Measurements from ENCODE around the gene C1orf52.
"Not testable (repeated sequence)": the region's sequence is repeated elsewhere in the genome, so short reads cannot be mapped to it uniquely, and the experiment has no call there.

Gene C1orf52

DNA sequence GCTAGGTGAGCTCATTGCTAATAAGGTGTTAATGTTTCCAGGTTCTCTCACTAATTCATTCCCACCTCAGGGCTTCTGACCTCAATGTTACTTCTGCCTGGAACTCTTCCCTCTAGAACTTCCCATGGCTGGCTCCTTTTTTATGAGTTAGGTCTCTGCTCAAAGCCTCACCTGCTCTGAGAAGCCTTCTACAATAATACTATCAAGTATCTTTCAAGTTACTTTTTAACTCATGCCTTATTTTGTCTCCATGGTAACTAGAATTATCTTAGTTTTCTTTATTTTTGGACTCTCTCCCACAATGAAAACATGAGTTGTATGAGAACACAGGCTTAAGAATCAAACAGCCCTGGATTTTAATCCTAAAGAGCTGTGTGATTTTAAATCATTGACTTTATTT is 3.5 kb upstream of the C1orf52 start:
- no peak for DNase-seq (ENCODE audit: low read depth)
- TF ChIP-seq, protein P1, sequence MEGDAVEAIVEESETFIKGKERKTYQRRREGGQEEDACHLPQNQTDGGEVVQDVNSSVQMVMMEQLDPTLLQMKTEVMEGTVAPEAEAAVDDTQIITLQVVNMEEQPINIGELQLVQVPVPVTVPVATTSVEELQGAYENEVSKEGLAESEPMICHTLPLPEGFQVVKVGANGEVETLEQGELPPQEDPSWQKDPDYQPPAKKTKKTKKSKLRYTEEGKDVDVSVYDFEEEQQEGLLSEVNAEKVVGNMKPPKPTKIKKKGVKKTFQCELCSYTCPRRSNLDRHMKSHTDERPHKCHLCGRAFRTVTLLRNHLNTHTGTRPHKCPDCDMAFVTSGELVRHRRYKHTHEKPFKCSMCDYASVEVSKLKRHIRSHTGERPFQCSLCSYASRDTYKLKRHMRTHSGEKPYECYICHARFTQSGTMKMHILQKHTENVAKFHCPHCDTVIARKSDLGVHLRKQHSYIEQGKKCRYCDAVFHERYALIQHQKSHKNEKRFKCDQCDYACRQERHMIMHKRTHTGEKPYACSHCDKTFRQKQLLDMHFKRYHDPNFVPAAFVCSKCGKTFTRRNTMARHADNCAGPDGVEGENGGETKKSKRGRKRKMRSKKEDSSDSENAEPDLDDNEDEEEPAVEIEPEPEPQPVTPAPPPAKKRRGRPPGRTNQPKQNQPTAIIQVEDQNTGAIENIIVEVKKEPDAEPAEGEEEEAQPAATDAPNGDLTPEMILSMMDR (IDR thresholded peaks at IDR 0.05; ENCODE audit: low read depth, low read length, missing control alignments) = no peak
- no peak overlapping the region for H3K4me3 ChIP-seq (ENCODE audit: low read depth, low read length)
- in situ Hi-C loops (cut with HindIII; ENCODE audit: low sequenced_read_pairs) = no loop called here

DNA sequence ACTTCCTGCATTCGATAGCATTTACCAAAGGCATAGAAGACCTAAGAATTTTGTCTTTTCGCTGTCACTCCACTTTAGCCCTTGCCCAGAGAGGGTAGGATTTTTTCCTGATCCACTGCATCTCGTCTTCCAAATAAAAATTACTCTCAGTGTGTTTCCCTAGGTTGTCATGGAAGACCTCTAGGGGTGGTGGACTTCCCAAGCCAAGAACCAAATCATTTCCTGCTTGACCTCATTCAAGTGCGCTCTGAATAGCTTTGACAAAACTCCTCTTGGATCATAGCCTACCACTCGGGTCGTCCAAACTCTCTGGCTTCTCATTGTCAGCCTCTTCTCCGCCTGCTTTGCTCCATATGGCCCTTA is 431 bp upstream of the C1orf52 start:
- H3K4me3 ChIP-seq (ENCODE audit: low read depth, low read length) = peak overlapping the region; percentile 92
- TF ChIP-seq, protein P1 (IDR thresholded peaks at IDR 0.05; ENCODE audit: low read depth, low read length, missing control alignments) = no peak
- in situ Hi-C loops (cut with HindIII; ENCODE audit: low sequenced_read_pairs) = no loop called here
- DNase-seq (ENCODE audit: low read depth) = no peak

DNA sequence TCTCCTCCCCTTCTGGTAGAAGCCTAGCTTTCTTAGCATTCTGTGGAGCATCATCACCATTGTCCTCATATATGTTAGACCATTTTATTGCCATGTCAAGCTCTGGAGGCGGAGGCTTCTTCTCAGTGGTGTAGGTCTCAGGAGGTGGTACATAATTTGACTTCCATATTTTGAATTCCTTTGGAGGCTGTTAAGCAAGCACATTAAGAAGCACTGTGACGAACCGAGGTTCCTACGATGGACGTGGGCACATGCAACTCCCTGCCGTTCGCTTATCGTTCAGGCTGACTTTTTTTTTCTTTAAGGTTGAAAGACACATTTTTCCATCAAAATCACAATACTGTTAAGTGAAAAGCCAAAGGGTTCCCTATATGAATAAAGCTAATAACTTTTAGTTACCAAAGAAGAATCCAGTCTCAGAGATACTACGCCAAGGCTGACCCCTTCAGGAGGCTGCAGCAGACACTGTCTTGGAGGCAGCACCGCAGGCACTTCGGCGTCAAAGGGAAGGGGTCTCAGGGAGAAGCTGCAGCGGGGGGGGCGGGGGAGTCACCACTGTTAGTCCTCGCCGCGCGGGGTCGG is 835 bp downstream of the C1orf52 start:
- TF ChIP-seq, protein P1 (IDR thresholded peaks at IDR 0.05; ENCODE audit: low read depth, low read length, missing control alignments) = no peak
- DNase-seq (ENCODE audit: low read depth) = no peak

DNA sequence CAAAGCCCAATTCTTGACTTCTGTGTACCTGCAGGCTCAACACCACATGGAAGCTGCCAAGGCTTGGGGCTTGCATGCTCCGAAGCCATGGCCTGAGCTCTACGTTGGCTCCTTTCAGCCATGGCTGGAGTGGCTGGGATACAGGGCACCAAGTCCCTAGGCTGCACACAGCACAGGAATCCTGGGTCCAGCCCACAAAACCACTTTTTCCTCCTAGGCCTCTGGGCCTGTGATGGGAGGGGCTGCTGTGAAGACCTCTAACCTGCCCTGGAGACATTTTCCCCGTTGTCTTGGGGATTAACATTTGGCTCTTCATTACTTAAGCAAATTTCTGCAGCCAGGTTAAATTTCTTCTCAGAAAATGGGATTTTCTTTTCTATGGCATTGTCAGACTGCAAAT is 10.4 kb downstream of the C1orf52 start:
- in situ Hi-C loops (cut with HindIII; ENCODE audit: low sequenced_read_pairs); DNase-seq (ENCODE audit: low read depth); H3K4me3 ChIP-seq (ENCODE audit: low read depth, low read length): not testable (repeated sequence)

More for the DNA sequence above, 835 bp downstream of the C1orf52 start:
- H3K4me3 ChIP-seq (ENCODE audit: low read depth, low read length) = peak overlapping the region; percentile 92
- in situ Hi-C loops (cut with HindIII; ENCODE audit: low sequenced_read_pairs) = no loop called here

DNA sequence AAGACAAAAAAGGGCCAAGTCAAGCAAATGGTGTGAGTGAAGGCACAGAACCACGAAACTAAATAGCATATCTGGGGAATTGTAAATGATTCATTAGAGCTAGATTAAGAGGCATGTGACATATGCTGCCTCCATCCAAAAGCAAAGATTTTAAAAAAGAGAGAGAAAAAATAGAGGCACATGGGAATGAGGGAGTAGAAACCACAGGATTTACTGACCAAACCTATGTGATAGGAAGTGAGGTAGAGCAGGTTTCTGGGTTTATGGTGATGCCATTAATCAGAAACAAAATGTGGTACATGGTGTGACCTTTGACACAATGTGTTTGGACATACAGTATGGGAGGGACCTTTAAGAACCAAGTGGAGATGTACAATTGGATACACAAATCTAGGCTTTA is 13.6 kb downstream of the C1orf52 start:
- in situ Hi-C loops (cut with HindIII; ENCODE audit: low sequenced_read_pairs) = no loop called here
- TF ChIP-seq, protein P1 (IDR thresholded peaks at IDR 0.05; ENCODE audit: low read depth, low read length, missing control alignments) = no peak
- no peak for DNase-seq (ENCODE audit: low read depth)

DNA sequence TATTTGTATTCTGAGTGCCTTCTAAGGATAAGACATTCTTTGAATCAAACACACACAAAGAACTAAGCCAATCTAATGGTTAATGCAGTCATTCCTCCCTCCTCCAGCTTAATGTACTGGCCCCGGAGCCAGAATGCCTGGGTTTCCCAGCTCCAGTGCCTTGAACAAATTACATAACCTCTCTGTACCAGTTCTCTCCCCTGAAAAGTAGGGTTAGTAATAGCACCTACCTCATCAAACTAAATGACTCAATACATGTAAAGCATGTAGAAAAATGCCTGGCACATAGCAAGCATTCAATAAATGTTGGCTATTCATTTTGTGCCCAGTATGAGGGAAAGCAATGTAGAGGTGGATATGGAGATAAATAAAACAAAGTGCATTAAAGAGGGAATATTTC is 14.0 kb downstream of the C1orf52 start:
- H3K4me3 ChIP-seq (ENCODE audit: low read depth, low read length) = no peak overlapping the region
- TF ChIP-seq, protein P1 (IDR thresholded peaks at IDR 0.05; ENCODE audit: low read depth, low read length, missing control alignments) = no peak
- no peak for DNase-seq (ENCODE audit: low read depth)
- in situ Hi-C loops (cut with HindIII; ENCODE audit: low sequenced_read_pairs) = no loop called here

More for the DNA sequence above, 13.6 kb downstream of the C1orf52 start:
- no peak overlapping the region for H3K4me3 ChIP-seq (ENCODE audit: low read depth, low read length)

DNA sequence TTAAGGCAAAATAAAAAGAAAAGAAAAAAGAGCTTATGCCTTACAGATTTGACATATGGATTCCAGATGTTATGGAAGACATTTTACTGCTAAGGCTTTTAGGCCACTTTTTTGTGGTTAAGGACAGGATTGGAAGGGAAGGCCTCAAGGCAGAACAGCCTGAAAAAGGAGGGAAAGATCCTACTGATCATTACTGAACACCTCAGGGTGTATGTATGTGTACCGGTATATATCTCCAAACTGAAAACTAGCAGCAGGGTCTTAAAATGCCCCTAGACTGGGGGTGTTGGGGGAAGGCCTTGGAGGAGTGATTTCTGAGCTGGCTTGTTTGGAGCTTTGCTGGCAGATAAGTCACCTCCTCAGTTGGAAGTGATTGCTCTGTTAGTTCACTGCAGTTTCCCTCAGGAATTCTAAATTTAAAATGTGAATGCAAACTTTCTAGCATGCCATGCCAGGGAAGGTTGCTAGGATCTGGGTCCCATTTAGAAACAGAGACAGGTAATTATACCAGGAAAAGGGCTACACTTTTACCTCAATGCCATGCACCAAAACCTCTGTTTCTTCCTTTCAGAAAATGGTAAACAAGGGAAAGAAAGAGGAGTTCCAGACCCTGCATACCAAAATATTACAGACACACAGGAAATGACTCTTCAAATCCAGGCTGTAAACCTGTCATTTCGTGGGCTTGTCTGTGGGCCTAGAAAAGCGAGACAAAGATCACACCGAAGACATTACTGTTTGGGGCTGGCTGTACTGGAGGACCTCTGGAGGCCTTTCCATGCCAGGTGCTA is 15.0 kb downstream of the C1orf52 start:
- in situ Hi-C loops (cut with HindIII; ENCODE audit: low sequenced_read_pairs) = no loop called here
- H3K4me3 ChIP-seq (ENCODE audit: low read depth, low read length) = no peak overlapping the region
- no peak for DNase-seq (ENCODE audit: low read depth)
- TF ChIP-seq, protein P1 (IDR thresholded peaks at IDR 0.05; ENCODE audit: low read depth, low read length, missing control alignments) = no peak
